GM08714 (cell line): ENCODE measurements around the gene RUSC1.

Experiments
- H3K4me3 ChIP-seq: fragments of 200-500 bp; sonication (Bioruptor generic); 2 replicates; pipeline ENCODE4 v1.5.1; 2014; ENCODE audit warnings: mild to moderate bottlenecking, low read length, inconsistent platforms
- ZNF274 ChIP-seq: IDR thresholded peaks from 2 replicates; pipeline ENCODE4 v1.6.1; 2012; ENCODE audit warnings: mild to moderate bottlenecking, low read depth, low read length

Gene RUSC1

GRCh38 chr1:155320661-155321617 is at the start of gene RUSC1:
Gene RUSC1, plus strand, starts transcription at chr1:155320894. Its CDS starts 880 bp downstream, at chr1:155321774.
- no peak for TF ChIP-seq ZNF274
- H3K4me3 ChIP-seq: no peak within 1 kb of the TSS; the same call in 1 of the 2 replicates

DNA sequence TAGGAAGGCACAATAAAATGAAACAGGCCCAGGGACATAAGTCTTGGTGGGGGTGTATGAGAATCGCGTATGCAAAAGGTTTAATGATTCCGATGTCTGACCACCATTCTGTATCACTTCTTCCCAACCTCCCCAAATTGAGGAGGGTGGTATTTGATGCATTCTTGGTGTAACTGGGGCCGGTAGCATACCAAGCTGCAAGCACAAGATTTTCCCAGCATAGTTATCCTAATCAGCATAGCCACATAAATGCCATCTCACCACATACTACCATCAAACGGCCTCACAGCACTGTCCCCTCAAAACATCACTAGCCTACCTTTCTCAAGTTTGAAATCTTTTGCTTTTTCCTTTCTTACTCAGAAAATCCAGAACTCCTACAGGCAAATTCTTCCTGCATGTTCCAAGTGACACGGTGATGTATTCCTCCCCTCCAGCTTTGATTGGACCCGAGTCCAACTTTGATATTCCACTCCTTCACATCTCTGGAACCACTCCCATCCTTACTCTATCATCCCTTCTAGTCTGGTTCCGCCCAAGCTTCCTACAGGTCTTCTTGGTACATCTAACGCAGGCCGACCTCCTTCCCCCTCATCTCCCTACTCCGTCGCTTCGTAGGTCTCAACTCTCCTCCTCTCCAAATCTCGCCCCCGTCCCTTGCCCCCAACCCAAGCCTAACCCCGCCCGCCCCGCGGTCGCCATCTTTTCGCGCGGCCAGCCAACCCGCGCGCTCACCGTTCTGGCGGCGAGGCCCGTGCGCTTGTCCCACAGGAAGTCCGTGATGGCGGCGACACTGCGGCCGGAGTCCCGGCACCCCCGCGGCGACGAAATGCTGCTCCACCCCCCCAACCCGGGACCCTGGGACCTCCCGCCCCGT is 48.0 kb upstream of the RUSC1 start:
- H3K4me3 ChIP-seq: peak overlapping the region; percentile 98
- no peak for TF ChIP-seq ZNF274

GRCh38 chr1:155273343-155274245 is 47.1 kb upstream of the RUSC1 start, which contains the start of gene CLK2:
Gene CLK2, minus strand, starts transcription at chr1:155273504. Its CDS starts 2,527 bp downstream, at chr1:155270977.
- TF ChIP-seq ZNF274: no peak
- peak within 1 kb of the TSS; percentile 98 for H3K4me3 ChIP-seq

GRCh38 chr1:155277070-155277901 is 43.4 kb upstream of the RUSC1 start, which contains the start of gene HCN3:
Gene HCN3, plus strand, starts transcription at chr1:155277463. Its CDS starts 128 bp downstream, at chr1:155277591.
- peak within 1 kb of the TSS; percentile 72 for H3K4me3 ChIP-seq
- TF ChIP-seq ZNF274: no peak

GRCh38 chr1:155277902-155278688 is 42.6 kb upstream of the RUSC1 start:
- no peak for TF ChIP-seq ZNF274
- peak overlapping the region; percentile 72 for H3K4me3 ChIP-seq

DNA sequence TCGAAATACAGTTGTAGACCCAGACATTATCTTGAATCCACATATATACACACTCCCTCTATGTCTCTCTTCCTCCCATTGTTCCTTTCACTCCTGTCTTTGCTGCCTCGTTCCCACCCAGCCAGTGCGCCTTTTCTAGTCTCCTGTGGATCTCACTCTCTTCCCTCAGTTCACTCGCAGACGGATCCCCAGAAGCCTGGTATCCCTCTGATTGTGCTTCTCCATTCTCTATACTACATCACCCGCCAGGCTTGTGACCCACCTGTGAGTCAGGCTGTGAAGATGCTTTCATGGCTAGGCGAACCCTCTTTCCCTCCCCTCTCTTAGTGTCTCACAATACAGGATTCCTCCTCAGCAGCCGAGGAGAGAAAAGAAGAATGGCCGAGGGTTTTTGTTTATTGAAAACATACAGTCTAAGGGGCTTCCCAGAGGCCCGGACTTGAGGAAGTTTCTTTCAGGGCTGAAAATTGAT is 42.0 kb upstream of the RUSC1 start:
- no peak overlapping the region for H3K4me3 ChIP-seq
- no peak for TF ChIP-seq ZNF274

DNA sequence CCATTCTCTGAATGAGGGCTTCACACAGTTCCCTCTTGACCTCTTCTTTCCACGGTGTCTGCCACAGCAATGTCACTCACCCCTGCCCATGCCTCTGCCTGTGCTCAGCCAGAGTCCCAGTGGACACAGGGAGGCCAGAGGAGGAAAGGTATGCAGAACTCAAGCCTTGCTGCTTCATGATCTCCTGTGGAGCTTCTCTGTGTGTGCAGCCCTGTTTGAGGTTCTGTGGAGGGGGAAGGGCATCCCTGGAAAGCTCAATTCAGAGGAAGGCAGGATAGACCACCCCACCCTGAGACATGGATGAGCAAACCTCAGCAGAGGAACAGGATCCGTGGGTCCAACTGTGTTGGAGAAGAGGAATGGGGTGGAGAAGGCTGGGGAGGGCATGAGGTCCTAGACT is 41.4 kb upstream of the RUSC1 start:
- no peak overlapping the region for H3K4me3 ChIP-seq
- TF ChIP-seq ZNF274: no peak

DNA sequence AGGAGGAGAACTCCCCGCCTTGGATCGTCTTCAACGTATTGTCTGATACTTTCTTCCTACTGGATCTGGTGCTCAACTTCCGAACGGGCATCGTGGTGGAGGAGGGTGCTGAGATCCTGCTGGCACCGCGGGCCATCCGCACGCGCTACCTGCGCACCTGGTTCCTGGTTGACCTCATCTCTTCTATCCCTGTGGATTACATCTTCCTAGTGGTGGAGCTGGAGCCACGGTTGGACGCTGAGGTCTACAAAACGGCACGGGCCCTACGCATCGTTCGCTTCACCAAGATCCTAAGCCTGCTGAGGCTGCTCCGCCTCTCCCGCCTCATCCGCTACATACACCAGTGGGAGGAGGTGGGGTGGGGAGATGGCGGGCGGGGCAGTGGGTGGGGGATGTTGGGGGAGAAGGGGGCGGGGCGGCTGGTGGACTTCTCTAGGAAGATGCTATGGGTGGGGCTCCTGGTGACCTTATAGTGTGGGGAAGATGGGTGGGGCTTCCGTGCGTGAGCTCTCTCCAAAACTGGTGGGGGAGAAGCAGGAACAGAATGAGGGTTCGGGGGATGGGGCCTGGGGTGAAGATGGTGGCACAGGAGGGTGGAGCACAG is 38.1 kb upstream of the RUSC1 start:
- no peak for TF ChIP-seq ZNF274
- H3K4me3 ChIP-seq: no peak overlapping the region

DNA sequence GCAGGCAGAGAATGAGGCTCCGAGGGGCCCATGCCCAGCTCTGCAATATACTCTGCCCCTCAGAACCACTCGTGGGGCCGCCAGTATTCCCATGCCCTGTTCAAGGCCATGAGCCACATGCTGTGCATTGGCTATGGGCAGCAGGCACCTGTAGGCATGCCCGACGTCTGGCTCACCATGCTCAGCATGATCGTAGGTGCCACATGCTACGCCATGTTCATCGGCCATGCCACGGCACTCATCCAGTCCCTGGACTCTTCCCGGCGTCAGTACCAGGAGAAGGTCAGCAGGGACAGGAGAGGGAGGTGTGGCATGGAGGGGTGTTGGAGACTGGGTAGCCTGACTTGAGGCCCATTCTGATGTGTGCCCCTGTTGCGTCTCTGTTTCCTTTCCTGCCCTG is 36.2 kb upstream of the RUSC1 start:
- H3K4me3 ChIP-seq: no peak overlapping the region
- TF ChIP-seq ZNF274: no peak

- TF ChIP-seq ZNF274: no peak
- H3K4me3 ChIP-seq: no peak overlapping the region
Observed at GRCh38 chr1:155285063-155285462, 35.6 kb upstream of the RUSC1 start.

DNA sequence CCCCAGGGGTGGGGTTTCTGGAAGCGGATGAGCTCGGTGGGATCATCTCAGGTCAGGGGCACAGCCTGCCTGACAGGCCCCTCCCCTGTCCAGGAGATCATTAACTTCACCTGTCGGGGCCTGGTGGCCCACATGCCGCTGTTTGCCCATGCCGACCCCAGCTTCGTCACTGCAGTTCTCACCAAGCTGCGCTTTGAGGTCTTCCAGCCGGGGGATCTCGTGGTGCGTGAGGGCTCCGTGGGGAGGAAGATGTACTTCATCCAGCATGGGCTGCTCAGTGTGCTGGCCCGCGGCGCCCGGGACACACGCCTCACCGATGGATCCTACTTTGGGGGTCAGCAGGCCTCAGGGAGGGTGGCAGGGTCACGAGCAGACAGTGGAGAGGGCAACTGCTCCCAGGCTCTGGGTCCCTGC is 35.1 kb upstream of the RUSC1 start:
- no peak for TF ChIP-seq ZNF274
- H3K4me3 ChIP-seq: no peak overlapping the region
